ENCODE results near the gene KRT80. TPM values are rescaled to one million over a fixed set of nuclear protein-coding genes. Genes with fewer than 3 reads are reported as not detected.

KRT80 gene
- total RNA-seq, 1 experiment from 2014 or later, result 8.8 TPM

GRCh38 chr12:52197371-52198231, 5.8 kb upstream of the KRT80 start:
- DNase-seq (ENCODE audit: low read depth, low spot score) (no peak), ATAC-seq (no peak)
- no peaks in the 10 kb centered on the region for H3K9me2 ChIP-seq (ENCODE audit: insufficient read depth)
- no peaks in the 10 kb centered on the region for H4K20me1 ChIP-seq (ENCODE audit: insufficient read depth)
- no TSS peak for BruUV-seq (replicated peaks)
- no peaks in the 10 kb centered on the region for H3K9me3 ChIP-seq (ENCODE audit: control insufficient read depth in 1 of 2, insufficient read depth in 1 of 2, low read depth in 1 of 2, low read length in 2 of 2)
- ChIA-PET CTCF (no interaction called here), POLR2A (no interaction called here), RAD21 (ENCODE audit: low non-redundant PET in 1 of 2, low total read pairs in 2 of 2, uncharacterized antibody in 2 of 2, unreplicated experiment in 2 of 2) (no interaction called here)
- no peaks in the 10 kb centered on the region for H3K36me3 ChIP-seq (ENCODE audit: control insufficient read depth in 1 of 2, insufficient read depth in 2 of 2, low read length in 2 of 2)
- no peak for TF ChIP-seq POLR2A (IDR thresholded peaks at IDR 0.05; ENCODE audit: borderline replicate concordance, extremely low read depth, insufficient read depth, insufficient read length)
- H3K79me2 ChIP-seq (ENCODE audit: insufficient read depth, low read length), result no peaks in the 10 kb centered on the region
- peak overlapping the region; percentile 11; the same call in 1 of the 2 replicates for H3K9ac ChIP-seq (ENCODE audit: low read length)
- H3K27ac ChIP-seq (ENCODE audit: low read depth, low read length), result no peak overlapping the region
- 0 out of 2 replicates have a peak overlapping the region, but pooled peaks have one; percentile 23 for H3K4me2 ChIP-seq (ENCODE audit: low read length)
- peaks cover 30 to 62% of the 10 kb centered on the region in 2 experiments for H3K4me1 ChIP-seq (ENCODE audit: control insufficient read depth in 1 of 2, insufficient read depth in 2 of 2, low read length in 2 of 2)
- no peak overlapping the region for H2AFZ ChIP-seq (ENCODE audit: low read depth, low read length, poor library complexity, severe bottlenecking)
- no peak overlapping the region for H3K4me3 ChIP-seq (replicated peaks in 1 of 2; ENCODE audit: low read depth in 1 of 2, low read length in 2 of 2)
- no peaks in the 10 kb centered on the region for H3K27me3 ChIP-seq (ENCODE audit: insufficient read depth, low read length)
- intact Hi-C loops (cut with micrococcal nuclease), result no loop called here

GRCh38 chr12:52195065-52195730, 3.4 kb upstream of the KRT80 start:
- CTCF ChIA-PET, result interaction anchor here (1.2 kb wide), 1 partner anchor 27 kb away, joined by 3 read pairs; no protein-coding TSS in a partner anchor
- no peaks in the 10 kb centered on the region for H3K36me3 ChIP-seq (ENCODE audit: control insufficient read depth in 1 of 2, insufficient read depth in 2 of 2, low read length in 2 of 2)
- no peak overlapping the region for H2AFZ ChIP-seq (ENCODE audit: low read depth, low read length, poor library complexity, severe bottlenecking)
- no peaks in the 10 kb centered on the region; the same call in 1 of the 2 replicates for H3K27me3 ChIP-seq (ENCODE audit: insufficient read depth, low read length)
- no peaks in the 10 kb centered on the region for H4K20me1 ChIP-seq (ENCODE audit: insufficient read depth)
- H3K27ac ChIP-seq (ENCODE audit: low read depth, low read length), result no peak overlapping the region
- ATAC-seq (no peak), DNase-seq (ENCODE audit: low read depth, low spot score) (no peak)
- no peaks in the 10 kb centered on the region for H3K79me2 ChIP-seq (ENCODE audit: insufficient read depth, low read length)
- H3K4me3 ChIP-seq (replicated peaks in 1 of 2; ENCODE audit: low read depth in 1 of 2, low read length in 2 of 2), result no peak overlapping the region
- intact Hi-C loops (cut with micrococcal nuclease), result no loop called here
- H3K4me1 ChIP-seq (ENCODE audit: control insufficient read depth in 1 of 2, insufficient read depth in 2 of 2, low read length in 2 of 2), result peaks cover 45 to 70% of the 10 kb centered on the region in 2 experiments
- no peaks in the 10 kb centered on the region for H3K9me3 ChIP-seq (ENCODE audit: control insufficient read depth in 1 of 2, insufficient read depth in 1 of 2, low read depth in 1 of 2, low read length in 2 of 2)
- BruUV-seq (replicated peaks), result no TSS peak
- no peak overlapping the region for H3K9ac ChIP-seq (ENCODE audit: low read length)
- no peak overlapping the region; the same call in 1 of the 2 replicates for H3K4me2 ChIP-seq (ENCODE audit: low read length)
- no peaks in the 10 kb centered on the region for H3K9me2 ChIP-seq (ENCODE audit: insufficient read depth)
- RAD21 ChIA-PET (ENCODE audit: low non-redundant PET in 1 of 2, low total read pairs in 2 of 2, uncharacterized antibody in 2 of 2, unreplicated experiment in 2 of 2), result no interaction called here
- POLR2A ChIA-PET, result no interaction called here
- no peak for TF ChIP-seq SIN3A (IDR thresholded peaks at IDR 0.05; ENCODE audit: low read depth)
- TF ChIP-seq, protein P1, sequence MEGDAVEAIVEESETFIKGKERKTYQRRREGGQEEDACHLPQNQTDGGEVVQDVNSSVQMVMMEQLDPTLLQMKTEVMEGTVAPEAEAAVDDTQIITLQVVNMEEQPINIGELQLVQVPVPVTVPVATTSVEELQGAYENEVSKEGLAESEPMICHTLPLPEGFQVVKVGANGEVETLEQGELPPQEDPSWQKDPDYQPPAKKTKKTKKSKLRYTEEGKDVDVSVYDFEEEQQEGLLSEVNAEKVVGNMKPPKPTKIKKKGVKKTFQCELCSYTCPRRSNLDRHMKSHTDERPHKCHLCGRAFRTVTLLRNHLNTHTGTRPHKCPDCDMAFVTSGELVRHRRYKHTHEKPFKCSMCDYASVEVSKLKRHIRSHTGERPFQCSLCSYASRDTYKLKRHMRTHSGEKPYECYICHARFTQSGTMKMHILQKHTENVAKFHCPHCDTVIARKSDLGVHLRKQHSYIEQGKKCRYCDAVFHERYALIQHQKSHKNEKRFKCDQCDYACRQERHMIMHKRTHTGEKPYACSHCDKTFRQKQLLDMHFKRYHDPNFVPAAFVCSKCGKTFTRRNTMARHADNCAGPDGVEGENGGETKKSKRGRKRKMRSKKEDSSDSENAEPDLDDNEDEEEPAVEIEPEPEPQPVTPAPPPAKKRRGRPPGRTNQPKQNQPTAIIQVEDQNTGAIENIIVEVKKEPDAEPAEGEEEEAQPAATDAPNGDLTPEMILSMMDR (IDR thresholded peaks at IDR 0.05 in 2 of 3, conservative IDR thresholded peaks at IDR 0.05 in 1 of 3; ENCODE audit: borderline replicate concordance in 1 of 3, insufficient read depth in 1 of 3, low read depth in 2 of 3, low read length in 2 of 3), result no peak
- TF ChIP-seq EZH2phosphoT487 (IDR thresholded peaks at IDR 0.05; ENCODE audit: borderline replicate concordance), result no peak
- no peak for TF ChIP-seq YY1 (IDR thresholded peaks at IDR 0.05; ENCODE audit: extremely low read depth, insufficient replicate concordance, low read depth, low read length)
- no peak for TF ChIP-seq CEBPB (IDR thresholded peaks at IDR 0.05; ENCODE audit: low read depth)
- TF ChIP-seq EGR1 (IDR thresholded peaks at IDR 0.05; ENCODE audit: low read depth), result no peak
- no peak for TF ChIP-seq TCF7L2 (IDR thresholded peaks at IDR 0.05; ENCODE audit: borderline replicate concordance, extremely low read depth, insufficient read depth, insufficient read length)
- TF ChIP-seq ZFX (IDR thresholded peaks at IDR 0.05), result no peak
- no peak for TF ChIP-seq RAD21 (IDR thresholded peaks at IDR 0.05; ENCODE audit: low read depth)
- no peak for TF ChIP-seq JUND (IDR thresholded peaks at IDR 0.05)
- TF ChIP-seq, protein P2, sequence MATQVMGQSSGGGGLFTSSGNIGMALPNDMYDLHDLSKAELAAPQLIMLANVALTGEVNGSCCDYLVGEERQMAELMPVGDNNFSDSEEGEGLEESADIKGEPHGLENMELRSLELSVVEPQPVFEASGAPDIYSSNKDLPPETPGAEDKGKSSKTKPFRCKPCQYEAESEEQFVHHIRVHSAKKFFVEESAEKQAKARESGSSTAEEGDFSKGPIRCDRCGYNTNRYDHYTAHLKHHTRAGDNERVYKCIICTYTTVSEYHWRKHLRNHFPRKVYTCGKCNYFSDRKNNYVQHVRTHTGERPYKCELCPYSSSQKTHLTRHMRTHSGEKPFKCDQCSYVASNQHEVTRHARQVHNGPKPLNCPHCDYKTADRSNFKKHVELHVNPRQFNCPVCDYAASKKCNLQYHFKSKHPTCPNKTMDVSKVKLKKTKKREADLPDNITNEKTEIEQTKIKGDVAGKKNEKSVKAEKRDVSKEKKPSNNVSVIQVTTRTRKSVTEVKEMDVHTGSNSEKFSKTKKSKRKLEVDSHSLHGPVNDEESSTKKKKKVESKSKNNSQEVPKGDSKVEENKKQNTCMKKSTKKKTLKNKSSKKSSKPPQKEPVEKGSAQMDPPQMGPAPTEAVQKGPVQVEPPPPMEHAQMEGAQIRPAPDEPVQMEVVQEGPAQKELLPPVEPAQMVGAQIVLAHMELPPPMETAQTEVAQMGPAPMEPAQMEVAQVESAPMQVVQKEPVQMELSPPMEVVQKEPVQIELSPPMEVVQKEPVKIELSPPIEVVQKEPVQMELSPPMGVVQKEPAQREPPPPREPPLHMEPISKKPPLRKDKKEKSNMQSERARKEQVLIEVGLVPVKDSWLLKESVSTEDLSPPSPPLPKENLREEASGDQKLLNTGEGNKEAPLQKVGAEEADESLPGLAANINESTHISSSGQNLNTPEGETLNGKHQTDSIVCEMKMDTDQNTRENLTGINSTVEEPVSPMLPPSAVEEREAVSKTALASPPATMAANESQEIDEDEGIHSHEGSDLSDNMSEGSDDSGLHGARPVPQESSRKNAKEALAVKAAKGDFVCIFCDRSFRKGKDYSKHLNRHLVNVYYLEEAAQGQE (IDR thresholded peaks at IDR 0.05; ENCODE audit: low read depth), result no peak
- no peak for TF ChIP-seq SRF (IDR thresholded peaks at IDR 0.05; ENCODE audit: low read depth)
- no peak for TF ChIP-seq ZNF274 (IDR thresholded peaks at IDR 0.05; ENCODE audit: low read depth, low read length)
